DOHH2 (cell line): Measurements from ENCODE around the gene CAPN12.

ENCODE experiments used
- CTCF ChIP-seq: fragments of 200-600 bp; sonication (generic); IDR thresholded peaks from one replicate; pipeline ENCODE4 v1.5.1; 2014; ENCODE audit warnings: antibody characterized with exemption, mild to moderate bottlenecking, low read depth, low read length; ENCODE audit not compliant: poor library complexity, severe bottlenecking
- EZH2phosphoT487 ChIP-seq: fragments of 200-600 bp; sonication (generic); IDR thresholded peaks from 2 replicates; pipeline ENCODE4 v1.6.1; 2017; ENCODE audit warnings: borderline replicate concordance, mild to moderate bottlenecking, antibody characterized with exemption, low read length, moderate library complexity, mixed read lengths

GRCh38 chr19:38735257-38735686, 9.0 kb downstream of the CAPN12 start:
- TF ChIP-seq EZH2phosphoT487 (no peak), CTCF (no peak)
